ENCODE data around the gene CISTR.

- TF ChIP-seq CTCF (IDR thresholded peaks at IDR 0.05) (no peak), POLR2A (IDR thresholded peaks at IDR 0.05) (no peak)
Measured at GRCh38 chr12:53752621-53753020, 842 bp upstream of the CISTR start.
